ENCODE measurements around the gene DPP3.
"Not testable (repeated sequence)": the region's sequence is repeated elsewhere in the genome, so short reads cannot be mapped to it uniquely, and the experiment has no call there.

DPP3 gene

DNA sequence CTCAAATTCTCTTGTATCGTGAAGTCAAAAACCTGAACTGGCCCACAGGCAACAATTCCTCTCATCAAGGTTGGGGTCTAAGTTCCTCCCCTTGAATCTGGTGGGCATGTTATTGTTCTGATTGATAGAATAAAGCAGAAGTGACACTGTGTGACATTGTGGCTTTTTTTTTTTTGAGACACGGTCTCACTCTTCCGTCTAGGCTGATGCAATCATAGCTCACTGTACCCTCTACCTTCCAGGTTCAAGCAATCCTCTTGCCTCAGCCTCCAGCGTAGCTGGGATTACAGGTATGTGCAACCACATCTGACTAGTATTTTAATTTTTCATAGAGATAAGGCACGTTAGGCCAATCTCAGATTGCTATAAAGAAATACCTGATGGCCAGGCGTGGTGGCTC lies 22.4 kb upstream of the DPP3 start:
- TF ChIP-seq CTCF (IDR thresholded peaks at IDR 0.05; ENCODE audit: control insufficient read depth, extremely low read depth, insufficient read depth), result no peak
- H3K4me3 ChIP-seq (ENCODE audit: low read depth, low read length), result no peak overlapping the region
- DNase-seq (ENCODE audit: low read depth), result no peak

GRCh38 chr11:66459138-66459778 lies 21.0 kb upstream of the DPP3 start:
- DNase-seq (ENCODE audit: low read depth), result no peak
- no peak overlapping the region for H3K4me3 ChIP-seq (ENCODE audit: low read depth, low read length)
- TF ChIP-seq CTCF (IDR thresholded peaks at IDR 0.05; ENCODE audit: control insufficient read depth, extremely low read depth, insufficient read depth), result no peak

GRCh38 chr11:66462010-66462409 lies 18.2 kb upstream of the DPP3 start:
- DNase-seq (ENCODE audit: low read depth), result no peak
- no peak overlapping the region for H3K4me3 ChIP-seq (ENCODE audit: low read depth, low read length)
- no peak for TF ChIP-seq CTCF (IDR thresholded peaks at IDR 0.05; ENCODE audit: control insufficient read depth, extremely low read depth, insufficient read depth)

GRCh38 chr11:66462911-66463310 lies 17.3 kb upstream of the DPP3 start:
- TF ChIP-seq CTCF (IDR thresholded peaks at IDR 0.05; ENCODE audit: control insufficient read depth, extremely low read depth, insufficient read depth), result no peak
- DNase-seq (ENCODE audit: low read depth), result no peak

DNA sequence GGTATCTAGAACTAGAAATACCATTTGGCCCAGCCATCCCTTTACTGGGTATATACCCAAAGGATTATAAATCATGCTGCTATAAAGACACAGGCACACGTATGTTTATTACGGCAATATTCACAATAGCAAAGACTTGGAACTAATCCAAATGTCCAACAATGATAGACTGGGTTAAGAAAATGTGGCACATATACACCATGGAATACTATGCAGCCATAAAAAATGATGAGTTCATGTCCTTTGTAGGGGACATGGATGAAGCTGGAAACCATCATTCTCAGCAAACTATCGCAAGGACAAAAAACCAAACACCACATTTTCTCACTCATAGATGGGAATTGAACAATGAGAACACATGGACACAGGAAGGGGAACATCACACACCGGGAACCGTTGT lies 16.1 kb upstream of the DPP3 start:
- DNase-seq (ENCODE audit: low read depth); H3K4me3 ChIP-seq (ENCODE audit: low read depth, low read length): not testable (repeated sequence)

More at GRCh38 chr11:66462911-66463310, 17.3 kb upstream of the DPP3 start:
- H3K4me3 ChIP-seq (ENCODE audit: low read depth, low read length), result no peak overlapping the region

GRCh38 chr11:66464916-66465315 lies 15.3 kb upstream of the DPP3 start:
- TF ChIP-seq CTCF (IDR thresholded peaks at IDR 0.05; ENCODE audit: control insufficient read depth, extremely low read depth, insufficient read depth), result no peak
- H3K4me3 ChIP-seq (ENCODE audit: low read depth, low read length), result no peak overlapping the region
- DNase-seq (ENCODE audit: low read depth), result no peak

DNA sequence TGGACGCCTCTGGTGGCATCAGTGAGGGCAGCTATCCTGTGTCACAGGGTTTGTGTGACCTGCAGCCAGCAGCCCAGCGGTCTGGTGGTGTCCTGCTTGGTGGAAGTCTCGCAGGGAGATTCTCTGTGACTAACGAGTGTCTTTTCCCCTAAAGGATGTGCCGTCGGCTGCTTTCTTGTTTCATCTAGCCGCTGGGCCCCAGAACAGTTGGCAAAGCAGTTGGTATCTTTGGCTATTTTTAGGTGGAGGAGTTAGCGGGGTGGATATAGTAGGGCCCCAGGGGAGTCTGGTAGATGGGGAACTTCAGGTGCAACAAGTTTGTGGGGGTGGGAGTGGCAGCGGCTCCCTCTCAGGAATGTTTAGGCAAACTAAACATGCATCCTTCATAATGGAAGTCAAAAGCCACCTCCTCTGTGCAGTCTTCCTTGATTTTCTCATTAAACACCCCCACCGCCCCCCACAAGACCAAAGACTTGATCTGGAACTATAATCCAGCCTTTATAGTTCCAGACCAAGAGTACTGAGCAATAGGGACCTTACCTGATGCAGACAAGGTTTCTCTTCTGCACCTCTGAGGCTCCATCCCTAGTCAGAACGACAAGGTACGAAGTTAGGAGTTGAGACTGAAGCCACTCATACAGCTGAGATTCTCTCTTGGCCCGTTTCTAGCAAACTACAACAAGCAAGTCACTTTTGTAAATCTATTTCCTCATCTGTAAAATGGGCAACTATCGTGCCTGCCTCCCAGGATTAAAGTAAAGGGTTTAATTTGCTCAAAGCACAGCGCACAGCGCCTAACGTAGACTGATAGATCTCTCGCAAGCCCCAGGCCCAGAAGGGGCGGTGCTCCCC lies 14.6 kb upstream of the DPP3 start:
- DNase-seq (ENCODE audit: low read depth), result no peak
- H3K4me3 ChIP-seq (ENCODE audit: low read depth, low read length), result no peak overlapping the region
- no peak for TF ChIP-seq CTCF (IDR thresholded peaks at IDR 0.05; ENCODE audit: control insufficient read depth, extremely low read depth, insufficient read depth)
